NT2/D1 (cell line): ENCODE measurements around the gene ZNF664.

Experiments used
- DNase-seq: peaks from one replicate; pipeline ENCODE4 v3.0.0-alpha.2; 2011; ENCODE audit warnings: low read depth, low spot score
- H3K27me3 ChIP-seq: 2 replicates; pipeline ENCODE4 v1.6.0; 2011; ENCODE audit warnings: mild to moderate bottlenecking; ENCODE audit not compliant: insufficient read length, insufficient read depth
- H3K36me3 ChIP-seq: 2 replicates; pipeline ENCODE4 v1.6.1; 2011; ENCODE audit warnings: mild to moderate bottlenecking, low read length, mixed read lengths; ENCODE audit not compliant: insufficient read depth, insufficient read length
- H3K4me1 ChIP-seq: 2 replicates; pipeline ENCODE4 v1.5.1; 2011; ENCODE audit not compliant: insufficient read depth, insufficient read length
- H3K4me3 ChIP-seq: 2 replicates; pipeline ENCODE4 v1.5.1; 2011; ENCODE audit warnings: low read depth; ENCODE audit not compliant: insufficient read length
- H3K9ac ChIP-seq: 2 replicates; pipeline ENCODE4 v1.6.0; 2011; ENCODE audit warnings: low read depth; ENCODE audit not compliant: insufficient read length
- H3K9me3 ChIP-seq: 2 replicates; pipeline ENCODE4 v1.5.1; 2011; ENCODE audit warnings: mild to moderate bottlenecking, low read length; ENCODE audit not compliant: insufficient read depth
- SUZ12 ChIP-seq: IDR thresholded peaks from 2 replicates; pipeline ENCODE4 v1.6.1; 2011; ENCODE audit not compliant: insufficient read length, insufficient read depth; ENCODE audit errors: extremely low read depth
- YY1 ChIP-seq: IDR thresholded peaks from 2 replicates; pipeline ENCODE4 v1.6.1; 2011; ENCODE audit not compliant: insufficient read length, insufficient read depth
- ZNF274 ChIP-seq: IDR thresholded peaks from 2 replicates; pipeline ENCODE4 v1.6.1; 2011; ENCODE audit warnings: mild to moderate bottlenecking, low read depth, low read length

The ZNF664 gene

GRCh38 chr12:124009781-124010180, 36.8 kb downstream of the ZNF664 start:
- Histone ChIP-seq H3K9ac (no peak overlapping the region), H3K27me3 (no peaks in the 10 kb centered on the region), H3K4me3 (no peak overlapping the region), H3K36me3 (peaks cover 45% of the 10 kb centered on the region), H3K9me3 (no peaks in the 10 kb centered on the region), H3K4me1 (peaks cover 3% of the 10 kb centered on the region)
- no peak for DNase-seq
- no peak for TF ChIP-seq SUZ12
- no peak for TF ChIP-seq YY1
- TF ChIP-seq ZNF274 = no peak

GRCh38 chr12:124010687-124011086, 37.7 kb downstream of the ZNF664 start:
- DNase-seq = no peak
- H3K4me3 ChIP-seq = no peak overlapping the region
- no peak overlapping the region for H3K9ac ChIP-seq
- H3K36me3 ChIP-seq = peaks cover 40% of the 10 kb centered on the region
- no peak for TF ChIP-seq ZNF274
- no peak for TF ChIP-seq YY1
- no peak for TF ChIP-seq SUZ12
- no peaks in the 10 kb centered on the region for H3K9me3 ChIP-seq
- H3K4me1 ChIP-seq = peaks cover 1% of the 10 kb centered on the region
- H3K27me3 ChIP-seq = no peaks in the 10 kb centered on the region

GRCh38 chr12:124011435-124012115, 38.6 kb downstream of the ZNF664 start:
- Histone ChIP-seq H3K27me3 (no peaks in the 10 kb centered on the region), H3K9me3 (no peaks in the 10 kb centered on the region), H3K9ac (no peak overlapping the region), H3K4me3 (no peak overlapping the region), H3K36me3 (peaks cover 36% of the 10 kb centered on the region), H3K4me1 (no peaks in the 10 kb centered on the region)
- no peak for DNase-seq
- TF ChIP-seq ZNF274 (no peak), YY1 (no peak), SUZ12 (no peak)

DNA sequence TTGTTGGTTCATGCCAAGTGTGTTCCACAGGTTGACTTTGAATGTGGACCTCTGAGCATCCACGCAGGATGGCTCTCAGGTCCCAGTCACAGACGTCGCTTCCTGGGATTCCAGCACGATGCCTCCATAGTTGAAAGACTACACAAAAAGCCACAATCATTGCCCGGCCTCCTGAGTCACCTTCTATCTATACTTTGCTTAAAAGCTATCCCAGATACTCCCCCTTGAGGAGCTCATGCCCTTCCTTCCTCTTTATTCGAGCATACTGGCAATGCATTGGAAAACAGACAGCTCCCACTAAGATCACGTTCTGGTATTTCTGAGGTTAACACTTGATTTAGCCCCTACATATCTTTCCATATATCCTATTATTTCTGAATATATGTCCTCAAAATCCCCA, 40.1 kb downstream of the ZNF664 start:
- DNase-seq = no peak
- Histone ChIP-seq H3K27me3 (no peaks in the 10 kb centered on the region), H3K36me3 (peaks cover 30% of the 10 kb centered on the region), H3K9ac (no peak overlapping the region), H3K4me3 (no peak overlapping the region), H3K9me3 (no peaks in the 10 kb centered on the region), H3K4me1 (no peaks in the 10 kb centered on the region)
- TF ChIP-seq SUZ12 (no peak), YY1 (no peak), ZNF274 (no peak)

- Histone ChIP-seq H3K36me3 (peaks cover 24% of the 10 kb centered on the region), H3K9ac (no peak overlapping the region), H3K4me1 (no peaks in the 10 kb centered on the region), H3K27me3 (no peaks in the 10 kb centered on the region), H3K4me3 (no peak overlapping the region), H3K9me3 (no peaks in the 10 kb centered on the region)
- no peak for TF ChIP-seq ZNF274
- no peak for TF ChIP-seq YY1
- no peak for DNase-seq
Observed at GRCh38 chr12:124015494-124016461, 42.8 kb downstream of the ZNF664 start.

GRCh38 chr12:124017064-124017463, 44.0 kb downstream of the ZNF664 start:
- Histone ChIP-seq H3K27me3 (no peaks in the 10 kb centered on the region), H3K4me1 (no peaks in the 10 kb centered on the region), H3K9me3 (no peaks in the 10 kb centered on the region), H3K36me3 (peaks cover 16% of the 10 kb centered on the region), H3K4me3 (no peak overlapping the region), H3K9ac (no peak overlapping the region)
- DNase-seq = no peak
- TF ChIP-seq ZNF274 = no peak
- TF ChIP-seq SUZ12 = no peak
- TF ChIP-seq YY1 = no peak

DNA sequence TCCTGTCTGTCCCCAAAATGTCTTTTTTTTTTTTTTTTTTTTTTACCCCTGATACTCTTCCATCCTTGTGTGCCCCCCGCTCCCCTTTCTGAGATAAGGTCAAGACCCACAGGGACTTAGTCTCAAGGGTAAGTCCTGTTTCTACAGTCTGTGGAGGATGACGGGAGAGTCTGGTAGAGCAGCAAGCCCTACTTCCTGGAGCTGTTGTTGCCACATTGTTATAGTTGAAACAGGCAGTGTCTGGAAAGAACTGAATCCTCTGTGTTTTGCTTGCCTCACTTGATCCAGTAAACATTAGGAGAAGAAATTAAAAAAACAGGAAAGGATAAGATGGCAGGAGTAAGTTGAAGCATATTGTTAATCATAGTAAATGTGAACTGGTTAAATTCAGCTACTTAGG, 45.5 kb downstream of the ZNF664 start:
- no peak overlapping the region for H3K9ac ChIP-seq
- H3K4me1 ChIP-seq = no peaks in the 10 kb centered on the region
- DNase-seq = no peak
- H3K27me3 ChIP-seq = no peaks in the 10 kb centered on the region
- peaks cover 4% of the 10 kb centered on the region for H3K36me3 ChIP-seq
- TF ChIP-seq SUZ12 = no peak
- TF ChIP-seq YY1 = no peak
- TF ChIP-seq ZNF274 = no peak
- H3K9me3 ChIP-seq = no peaks in the 10 kb centered on the region
- no peak overlapping the region for H3K4me3 ChIP-seq
